Measurements from ENCODE around the gene FAM151A. TPM values are rescaled to one million over a fixed set of nuclear protein-coding genes. Genes with fewer than 3 reads are reported as not detected.

Gene FAM151A
- total RNA-seq, 1 donor from 2014 or later = 78.9 TPM

- peak; percentile 99 for DNase-seq (ENCODE audit: low spot score)
- ATAC-seq = peak; percentile 92
Measured at GRCh38 chr1:54581621-54582035, 41.7 kb downstream of the FAM151A start.

- ATAC-seq = no peak
Measured at GRCh38 chr1:54580856-54581550, 42.3 kb downstream of the FAM151A start.

GRCh38 chr1:54579337-54579781, 44.0 kb downstream of the FAM151A start:
- DNase-seq (ENCODE audit: low spot score) = no peak

More at GRCh38 chr1:54580856-54581550, 42.3 kb downstream of the FAM151A start:
- DNase-seq (ENCODE audit: low spot score) = no peak

GRCh38 chr1:54577612-54578011, 45.7 kb downstream of the FAM151A start:
- peak; percentile 34 for ATAC-seq
- peak; percentile 89 for DNase-seq (ENCODE audit: low spot score)

More at GRCh38 chr1:54579337-54579781, 44.0 kb downstream of the FAM151A start:
- no peak for ATAC-seq

- ATAC-seq (no peak), DNase-seq (ENCODE audit: low spot score) (no peak)
Measured at GRCh38 chr1:54575605-54576290, 47.6 kb downstream of the FAM151A start.

GRCh38 chr1:54575161-54575560, 48.2 kb downstream of the FAM151A start:
- DNase-seq (ENCODE audit: low spot score) (no peak), ATAC-seq (peak; percentile 11)

- no peak for DNase-seq (ENCODE audit: low spot score)
- no peak for ATAC-seq
Measured at GRCh38 chr1:54574158-54574778, 49.1 kb downstream of the FAM151A start.

GRCh38 chr1:54572542-54572850, 50.8 kb downstream of the FAM151A start:
- no peak for DNase-seq (ENCODE audit: low spot score)
- ATAC-seq = no peak

- no peak for DNase-seq (ENCODE audit: low spot score)
- ATAC-seq = peak; percentile 36
Measured at GRCh38 chr1:54571803-54572541, 51.4 kb downstream of the FAM151A start.

GRCh38 chr1:54571326-54571725, 52.0 kb downstream of the FAM151A start:
- ATAC-seq (no peak), DNase-seq (ENCODE audit: low spot score) (no peak)

GRCh38 chr1:54570161-54570560, 53.2 kb downstream of the FAM151A start:
- no peak for DNase-seq (ENCODE audit: low spot score)
- no peak for ATAC-seq

- no peak for ATAC-seq
- no peak for DNase-seq (ENCODE audit: low spot score)
Measured at GRCh38 chr1:54569339-54569738, 54.0 kb downstream of the FAM151A start.

- DNase-seq (ENCODE audit: low spot score) (no peak), ATAC-seq (no peak)
Measured at GRCh38 chr1:54567961-54568360, 55.4 kb downstream of the FAM151A start.

- DNase-seq (ENCODE audit: low spot score) (no peak), ATAC-seq (no peak)
Measured at GRCh38 chr1:54566438-54567141, 56.7 kb downstream of the FAM151A start.

GRCh38 chr1:54565113-54565501, 58.2 kb downstream of the FAM151A start:
- ATAC-seq (peak; percentile 85), DNase-seq (ENCODE audit: low spot score) (no peak)

GRCh38 chr1:54564312-54565112, 58.8 kb downstream of the FAM151A start:
- ATAC-seq = peak; percentile 82

GRCh38 chr1:54559771-54560231, 63.5 kb downstream of the FAM151A start:
- ATAC-seq (peak; percentile 27), DNase-seq (ENCODE audit: low spot score) (no peak)

More at GRCh38 chr1:54564312-54565112, 58.8 kb downstream of the FAM151A start:
- peak; percentile 63 for DNase-seq (ENCODE audit: low spot score)

Measured in left lobe of liver (tissue), 2 donors.